CD14-positive monocyte (primary cell): ENCODE data around the gene PAX7. TPM values are rescaled to one million over a fixed set of nuclear protein-coding genes. Genes with fewer than 3 reads are reported as not detected.

ENCODE experiments used
- DNase-seq, 3 donors: peaks; one replicate each; pipeline ENCODE4 v3.0.0-alpha.2; 2011 to 2022
- H2AFZ ChIP-seq: 2 replicates; pipeline ENCODE4 v1.6.0; 2012; ENCODE audit warnings: mild to moderate bottlenecking, low read depth, low read length, inconsistent platforms; ENCODE audit not compliant: insufficient read depth, poor library complexity, severe bottlenecking
- H3K27ac ChIP-seq, 2 donors: 1 replicate in 1 of 2; 2 replicates in 1 of 2; pipeline ENCODE4 v1.5.1; 2012 to 2013; ENCODE audit warnings: low read length in 2 of 2, control low read depth in 1 of 2, inconsistent platforms in 1 of 2, low read depth in 1 of 2, mild to moderate bottlenecking in 1 of 2
- H3K27me3 ChIP-seq, 2 donors: one replicate each; pipeline versions ENCODE4 v1.6.0 to v1.6.1; 2011 to 2013; ENCODE audit warnings: low read length in 2 of 2; ENCODE audit not compliant: control insufficient read depth in 2 of 2, insufficient read depth in 2 of 2
- H3K36me3 ChIP-seq, 2 donors: replicated peaks in 1 of 2; 1 replicate in 1 of 2; 2 replicates in 1 of 2; pipeline versions ENCODE4 v1.5.1 to v1.6.1; 2012 to 2013; ENCODE audit warnings: low read length in 2 of 2, control low read depth in 1 of 2, inconsistent platforms in 1 of 2, mild to moderate bottlenecking in 1 of 2; ENCODE audit not compliant: insufficient read depth in 2 of 2, control insufficient read depth in 1 of 2
- H3K4me1 ChIP-seq, 2 donors: 1 replicate in 1 of 2; 2 replicates in 1 of 2; pipeline versions ENCODE4 v1.5.1 to v1.6.1; 2012 to 2013; ENCODE audit warnings: low read length in 2 of 2, control low read depth in 1 of 2, inconsistent platforms in 1 of 2, mild to moderate bottlenecking in 1 of 2, moderate library complexity in 1 of 2; ENCODE audit not compliant: insufficient read depth in 2 of 2, control insufficient read depth in 1 of 2
- H3K4me2 ChIP-seq: replicated peaks from 2 replicates; pipeline ENCODE3; 2012; ENCODE audit warnings: low read length, moderate library complexity, mild to moderate bottlenecking; ENCODE audit not compliant: poor library complexity, severe bottlenecking; ENCODE audit errors: extremely low read depth
- H3K4me3 ChIP-seq, 3 experiments: fragments of 200-600 bp in 1 of 3; sonication (generic) in 1 of 3; replicated peaks in 1 of 3; 1 replicate in 2 of 3; 2 replicates in 1 of 3; pipeline ENCODE4 v1.5.1; 2011 to 2013; ENCODE audit warnings: low read length in 3 of 3, mild to moderate bottlenecking in 3 of 3, control low read depth in 2 of 3, low read depth in 2 of 3, inconsistent platforms in 1 of 3, moderate library complexity in 1 of 3
- H3K79me2 ChIP-seq: 2 replicates; pipeline ENCODE4 v1.6.0; 2012; ENCODE audit warnings: mild to moderate bottlenecking, control low read depth, inconsistent platforms, low read length, moderate library complexity; ENCODE audit not compliant: insufficient read depth
- H3K9ac ChIP-seq: 2 replicates; pipeline ENCODE4 v1.6.0; 2017; ENCODE audit warnings: low read length, mild to moderate bottlenecking; ENCODE audit not compliant: insufficient read depth, poor library complexity, severe bottlenecking
- H3K9me3 ChIP-seq, 2 donors: replicated peaks in 1 of 2; 1 replicate in 1 of 2; 2 replicates in 1 of 2; pipeline versions ENCODE4 v1.5.1 to v1.6.1; 2012 to 2013; ENCODE audit warnings: low read length in 2 of 2, control low read depth in 1 of 2; ENCODE audit not compliant: control insufficient read depth in 1 of 2, insufficient read depth in 1 of 2
- H4K20me1 ChIP-seq: 2 replicates; pipeline ENCODE4 v1.6.0; 2012; ENCODE audit warnings: mild to moderate bottlenecking, low read length, control low read depth, moderate library complexity; ENCODE audit not compliant: insufficient read depth
- H3K27ac Mint-ChIP-seq, 7 donors: one replicate each; pipeline ENCODE4 v1.8.0; 2020; ENCODE audit warnings: mild to moderate bottlenecking in 7 of 7, mixed read lengths in 7 of 7, moderate library complexity in 6 of 7, inconsistent platforms in 2 of 7
- H3K27me3 Mint-ChIP-seq, 3 donors: one replicate each; pipeline ENCODE4 v1.8.0; 2021 to 2022; ENCODE audit warnings: low read depth in 3 of 3, mild to moderate bottlenecking in 3 of 3, mixed read lengths in 3 of 3, moderate library complexity in 3 of 3, inconsistent platforms in 1 of 3
- H3K36me3 Mint-ChIP-seq, 2 donors: one replicate each; pipeline ENCODE4 v1.8.0; 2020; ENCODE audit warnings: mixed read lengths in 2 of 2, inconsistent platforms in 1 of 2, mild to moderate bottlenecking in 1 of 2
- H3K4me1 Mint-ChIP-seq: one replicate; pipeline ENCODE4 v1.8.0; 2020; ENCODE audit warnings: mild to moderate bottlenecking, mixed read lengths
- H3K4me3 Mint-ChIP-seq, 2 donors: one replicate each; pipeline ENCODE4 v1.8.0; 2020; ENCODE audit warnings: mild to moderate bottlenecking in 2 of 2, mixed read lengths in 2 of 2, moderate library complexity in 1 of 2
- H3K9me3 Mint-ChIP-seq, 7 donors: one replicate each; pipeline ENCODE4 v1.8.0; 2020 to 2022; ENCODE audit warnings: mixed read lengths in 7 of 7, mild to moderate bottlenecking in 6 of 7, moderate library complexity in 6 of 7, inconsistent platforms in 2 of 7
- WGBS: methylation state at CpG from one replicate; pipeline ENCODE4 v1.1.5; 2013; ENCODE audit warnings: missing lambda C conversion rate; ENCODE audit not compliant: insufficient coverage; 5-methylcytosine and 5-hydroxymethylcytosine counted together
- intact Hi-C, 2 donors: fragments of 100-400 bp; cut with micrococcal nuclease; formaldehyde crosslinking; loops; one replicate each; pipeline versions ENCODE4 v1.15.0 to v1.15.1; 2023
- polyA plus RNA-seq, 3 donors: library from polyadenylated mRNA; depleted of rRNA in 1 of 3; unstranded in 2 of 3; stranded (reverse) in 1 of 3; fragments of 300-500 nt in 2 of 3; fragments of >200 nt in 1 of 3; fragmentation: Illumina TruSeq in 2 of 3; gene quantifications; 1 replicate in 2 of 3; 2 replicates in 1 of 3; pipeline ENCODE4 v1.2.3, GENCODE V29; 2012 to 2021
- TF ChIP-seq, protein P1 (sequence below): fragments of 200-600 bp; IDR thresholded peaks from one replicate; pipeline ENCODE4 v1.8.0; 2022; ENCODE audit warnings: antibody characterized with exemption, mild to moderate bottlenecking

The PAX7 gene
- polyA plus RNA-seq, 3 donors, result not detected

DNA sequence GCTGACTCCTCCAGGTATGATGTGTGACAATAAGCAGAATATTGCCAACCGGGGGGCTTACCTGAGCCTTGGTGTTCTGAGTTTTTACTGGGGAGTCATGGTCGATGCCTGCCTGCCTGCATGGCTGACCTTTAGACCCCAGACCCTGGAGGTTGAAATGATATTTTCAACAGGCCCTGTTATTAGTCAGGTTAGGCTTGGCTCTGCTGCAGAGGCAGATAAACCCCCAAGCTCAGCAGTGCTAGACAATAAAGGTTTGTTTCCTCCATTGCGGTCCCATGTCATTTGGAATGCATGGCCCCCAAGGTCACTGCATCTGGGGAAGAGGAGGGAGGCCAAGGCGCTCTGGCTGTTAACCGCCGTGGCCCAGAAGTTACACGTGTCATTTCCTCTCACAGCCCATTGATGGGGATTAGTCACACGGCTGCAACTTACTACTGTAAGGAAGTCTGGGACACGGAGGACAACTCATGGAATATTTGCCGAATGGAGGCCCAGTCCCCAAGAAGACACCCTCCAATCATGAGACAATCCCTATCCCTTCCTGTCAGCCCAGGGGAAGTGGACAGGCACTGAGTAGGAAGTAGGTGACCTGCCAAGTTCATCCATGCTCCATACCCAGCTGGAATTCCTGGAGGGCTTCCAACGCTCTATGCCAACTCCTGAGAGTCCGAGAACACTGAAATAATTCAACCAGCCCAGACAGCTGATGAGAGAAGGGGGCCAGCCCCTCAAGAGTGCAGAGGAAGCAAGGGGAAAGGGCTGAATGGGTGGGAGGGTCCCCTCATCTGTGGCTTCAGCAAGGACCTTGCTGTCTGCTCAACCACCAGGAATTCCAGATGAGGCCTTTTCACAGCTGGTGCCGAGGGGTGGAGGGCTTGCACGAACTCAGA is 131.5 kb downstream of the PAX7 start:
- Histone ChIP-seq H3K36me3 (no peaks in the 10 kb centered on the region), H3K27ac (no peak overlapping the region), H3K9ac (no peak overlapping the region), H2AFZ (no peak overlapping the region), H3K79me2 (no peaks in the 10 kb centered on the region), H4K20me1 (no peaks in the 10 kb centered on the region), H3K4me1 (no peaks in the 10 kb centered on the region), H3K9me3 (peaks cover 0 to 3% of the 10 kb centered on the region in 2 donors), H3K4me3 (no peak overlapping the region), H3K4me2 (no peak overlapping the region), H3K27me3 (no peaks in the 10 kb centered on the region)
- TF ChIP-seq, protein P1, sequence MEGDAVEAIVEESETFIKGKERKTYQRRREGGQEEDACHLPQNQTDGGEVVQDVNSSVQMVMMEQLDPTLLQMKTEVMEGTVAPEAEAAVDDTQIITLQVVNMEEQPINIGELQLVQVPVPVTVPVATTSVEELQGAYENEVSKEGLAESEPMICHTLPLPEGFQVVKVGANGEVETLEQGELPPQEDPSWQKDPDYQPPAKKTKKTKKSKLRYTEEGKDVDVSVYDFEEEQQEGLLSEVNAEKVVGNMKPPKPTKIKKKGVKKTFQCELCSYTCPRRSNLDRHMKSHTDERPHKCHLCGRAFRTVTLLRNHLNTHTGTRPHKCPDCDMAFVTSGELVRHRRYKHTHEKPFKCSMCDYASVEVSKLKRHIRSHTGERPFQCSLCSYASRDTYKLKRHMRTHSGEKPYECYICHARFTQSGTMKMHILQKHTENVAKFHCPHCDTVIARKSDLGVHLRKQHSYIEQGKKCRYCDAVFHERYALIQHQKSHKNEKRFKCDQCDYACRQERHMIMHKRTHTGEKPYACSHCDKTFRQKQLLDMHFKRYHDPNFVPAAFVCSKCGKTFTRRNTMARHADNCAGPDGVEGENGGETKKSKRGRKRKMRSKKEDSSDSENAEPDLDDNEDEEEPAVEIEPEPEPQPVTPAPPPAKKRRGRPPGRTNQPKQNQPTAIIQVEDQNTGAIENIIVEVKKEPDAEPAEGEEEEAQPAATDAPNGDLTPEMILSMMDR, result no peak
- DNase-seq, result no peak
- Mint-ChIP-seq H3K9me3 (peaks cover 0 to 13% (median 6%) of the 10 kb centered on the region in 7 donors), H3K4me3 (no peak overlapping the region), H3K27ac (peak overlapping the region in 1 of 7 donors; percentile 10), H3K27me3 (peaks cover 0 to 18% (median 9%) of the 10 kb centered on the region in 3 donors), H3K36me3 (no peaks in the 10 kb centered on the region), H3K4me1 (no peaks in the 10 kb centered on the region)
- 77% methylated on average over 7 of the region's 14 CpGs for WGBS
- intact Hi-C loops, result no loop called here

DNA sequence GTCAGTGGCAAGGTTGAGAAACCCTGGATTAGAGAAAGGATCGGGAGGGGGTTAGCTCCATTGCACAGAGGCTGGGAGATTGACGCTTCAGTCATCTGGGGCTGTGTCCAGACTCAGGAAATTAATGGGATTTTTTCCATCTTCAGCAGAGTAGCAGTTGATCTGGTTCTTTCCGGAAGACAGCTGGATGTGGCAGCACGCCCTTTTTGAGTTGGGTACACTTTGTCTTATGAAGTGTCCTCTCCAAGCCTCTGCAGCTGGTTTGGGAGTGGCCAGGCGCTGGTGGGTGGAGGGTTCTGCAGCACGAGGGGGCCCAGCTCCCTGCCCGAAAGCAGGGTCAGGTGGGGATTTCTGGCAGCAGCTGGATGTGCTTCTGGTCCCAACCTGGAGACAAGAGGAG is 133.7 kb downstream of the PAX7 start:
- no peaks in the 10 kb centered on the region for H3K4me1 ChIP-seq
- H3K27me3 Mint-ChIP-seq, result peaks cover 6 to 21% (median 15%) of the 10 kb centered on the region in 3 donors
- no peak overlapping the region for H3K4me2 ChIP-seq
- 81% methylated on average over 6 of the region's 7 CpGs for WGBS
- no peak overlapping the region for H3K4me3 ChIP-seq
- intact Hi-C loops, result no loop called here
- no peak overlapping the region for H3K9ac ChIP-seq
- no peaks in the 10 kb centered on the region for H3K36me3 Mint-ChIP-seq
- H3K79me2 ChIP-seq, result no peaks in the 10 kb centered on the region
- no peak overlapping the region for H3K27ac Mint-ChIP-seq
- H3K27ac ChIP-seq, result no peak overlapping the region
- H3K27me3 ChIP-seq, result no peaks in the 10 kb centered on the region
- no peak overlapping the region for H2AFZ ChIP-seq
- DNase-seq, result no peak
- no peaks in the 10 kb centered on the region for H4K20me1 ChIP-seq
- H3K9me3 ChIP-seq, result no peaks in the 10 kb centered on the region
- TF ChIP-seq, protein P1, result no peak
- H3K4me1 Mint-ChIP-seq, result no peaks in the 10 kb centered on the region
- peaks cover 0 to 9% (median 0%) of the 10 kb centered on the region in 7 donors for H3K9me3 Mint-ChIP-seq
- no peak overlapping the region for H3K4me3 Mint-ChIP-seq
- no peaks in the 10 kb centered on the region for H3K36me3 ChIP-seq
